HG03060 (cell line): ENCODE measurements around the gene HCN4.

Experiments
- ATAC-seq: cut with Tn5 transposase; IDR thresholded peaks from one replicate; pipeline ENCODE4 v1.9.1; 2021; ENCODE audit warnings: low read depth, moderate number of reproducible peaks; ENCODE audit not compliant: unreplicated experiment

The HCN4 gene

GRCh38 chr15:73382115-73382514 lies 13.4 kb upstream of the HCN4 start:
- ATAC-seq = no peak

- no peak for ATAC-seq
Measured at GRCh38 chr15:73380661-73381060, 11.9 kb upstream of the HCN4 start.

GRCh38 chr15:73378089-73378488 lies 9.3 kb upstream of the HCN4 start:
- ATAC-seq = no peak

- ATAC-seq = no peak
Measured at GRCh38 chr15:73375755-73376305, 7.1 kb upstream of the HCN4 start.

- ATAC-seq = no peak
Measured at GRCh38 chr15:73375012-73375411, 6.3 kb upstream of the HCN4 start.

- no peak for ATAC-seq
Measured at GRCh38 chr15:73374604-73375003, 5.8 kb upstream of the HCN4 start.

GRCh38 chr15:73373221-73373620 lies 4.5 kb upstream of the HCN4 start:
- ATAC-seq = no peak

- no peak for ATAC-seq
Measured at GRCh38 chr15:73371812-73372211, 3.1 kb upstream of the HCN4 start.

- no peak for ATAC-seq
Measured at GRCh38 chr15:73370151-73370550, 1.4 kb upstream of the HCN4 start.

- no peak for ATAC-seq
Measured at GRCh38 chr15:73369154-73369694, 466 bp upstream of the HCN4 start.

- ATAC-seq = no peak
Measured at GRCh38 chr15:73367624-73368300, 996 bp downstream of the HCN4 start.

GRCh38 chr15:73366766-73367623 lies 1.8 kb downstream of the HCN4 start:
- ATAC-seq = no peak

GRCh38 chr15:73364070-73364469 lies 4.7 kb downstream of the HCN4 start:
- ATAC-seq = no peak

- no peak for ATAC-seq
Measured at GRCh38 chr15:73362900-73363299, 5.9 kb downstream of the HCN4 start.

GRCh38 chr15:73361337-73361736 lies 7.4 kb downstream of the HCN4 start:
- ATAC-seq = no peak

- no peak for ATAC-seq
Measured at GRCh38 chr15:73359651-73360050, 9.1 kb downstream of the HCN4 start.

- ATAC-seq = no peak
Measured at GRCh38 chr15:73357999-73358665, 10.6 kb downstream of the HCN4 start.

GRCh38 chr15:73355612-73356265 lies 13.0 kb downstream of the HCN4 start:
- no peak for ATAC-seq

- ATAC-seq = no peak
Measured at GRCh38 chr15:73354241-73354640, 14.5 kb downstream of the HCN4 start.

GRCh38 chr15:73353734-73354133 lies 15.0 kb downstream of the HCN4 start:
- no peak for ATAC-seq
